Thoracic aorta (tissue), 2 donors: ENCODE results near the gene ITGA2B. TPM values are rescaled to one million over a fixed set of nuclear protein-coding genes. Genes with fewer than 3 reads are reported as not detected.
A peak's percentile ranks its signal among the peaks of the same experiment; 100 is the strongest.

Source experiments
- ATAC-seq: fragments of 150-250 bp; one replicate; pipeline ENCODE4 v1.8.0; 2017; ENCODE audit warnings: low read depth; ENCODE audit not compliant: insufficient number of reproducible peaks, low FRiP score
- DNase-seq: peaks from one replicate; pipeline ENCODE4 v3.0.0-alpha.2; 2020; ENCODE audit warnings: low spot score
- H3K27ac ChIP-seq, 2 donors: fragments of 200-600 bp; sonication (generic); 1 replicate in 1 of 2; 2 replicates in 1 of 2; pipeline ENCODE4 v1.5.1; 2016; ENCODE audit warnings: mild to moderate bottlenecking in 2 of 2, moderate library complexity in 2 of 2
- H3K27me3 ChIP-seq: fragments of 200-600 bp; sonication (generic); replicated peaks from 2 replicates; pipeline ENCODE4 v1.6.0; 2016; ENCODE audit warnings: mild to moderate bottlenecking; ENCODE audit not compliant: insufficient read depth
- H3K36me3 ChIP-seq: fragments of 200-600 bp; sonication (generic); one replicate; pipeline ENCODE4 v1.5.1; 2016
- H3K4me1 ChIP-seq, 2 donors: fragments of 200-600 bp; sonication (generic); 1 replicate in 1 of 2; 2 replicates in 1 of 2; pipeline versions ENCODE4 v1.5.1 to v1.6.0; 2016; ENCODE audit warnings: low read depth in 2 of 2, mild to moderate bottlenecking in 1 of 2; ENCODE audit not compliant: control insufficient read depth in 1 of 2
- H3K4me3 ChIP-seq: fragments of 200-600 bp; sonication (generic); 2 replicates; pipeline ENCODE4 v1.5.1; 2016; ENCODE audit warnings: mild to moderate bottlenecking
- H3K9me3 ChIP-seq: fragments of 200-600 bp; sonication (generic); 2 replicates; pipeline ENCODE4 v1.5.1; 2016
- total RNA-seq, 2 donors: library from RNA; depleted of rRNA; stranded (reverse); fragments of >200 nt; gene quantifications; one replicate each; pipeline versions ENCODE4 v1.1.0 to v1.2.3, GENCODE V29; 2016
- TF ChIP-seq, protein P1 (sequence below): fragments of 200-600 bp; sonication (generic); IDR thresholded peaks from one replicate; pipeline ENCODE4 v1.5.1; 2019; ENCODE audit warnings: antibody characterized with exemption

Gene ITGA2B
- total RNA-seq, 2 donors from 2014 or later: 0.28 to 3.4 TPM

DNA sequence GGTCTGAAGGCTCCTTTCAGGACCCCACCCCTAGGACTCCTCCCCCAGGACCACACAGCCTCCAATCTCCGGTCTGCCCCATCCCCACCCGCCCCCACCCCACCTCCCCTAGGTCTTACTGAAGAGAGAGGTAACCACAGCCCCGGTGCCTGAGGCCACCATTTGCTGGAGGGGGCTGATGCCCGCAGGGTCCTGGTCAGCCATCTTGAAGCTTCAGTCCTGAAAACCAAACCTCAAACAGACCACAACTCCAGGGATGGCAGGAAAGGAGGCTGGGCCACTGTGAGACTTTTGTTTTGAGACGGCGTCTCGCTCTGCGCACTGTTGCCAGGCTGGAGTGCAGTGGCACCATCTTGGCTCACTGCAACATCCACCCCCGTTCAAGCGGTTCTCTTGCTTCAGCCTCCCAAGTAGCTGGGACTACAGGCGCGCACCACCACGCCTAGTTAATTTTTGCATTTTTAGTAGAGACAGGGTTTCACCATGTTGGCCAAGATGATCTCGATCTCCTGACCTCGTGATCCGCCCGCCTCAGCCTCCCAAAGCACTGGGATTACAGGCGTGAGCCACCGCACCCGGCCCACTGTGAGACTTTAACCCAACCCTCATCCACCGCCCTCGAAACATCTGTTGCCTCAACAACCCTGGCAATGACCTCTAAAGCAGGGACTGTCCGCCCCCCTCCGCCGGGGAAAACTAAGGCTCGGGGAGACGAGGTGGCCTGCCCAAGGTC is 65.9 kb downstream of the ITGA2B start:
- ATAC-seq: no peak
- H3K27ac ChIP-seq: no peak overlapping the region
- no peaks in the 10 kb centered on the region for H3K27me3 ChIP-seq
- no peaks in the 10 kb centered on the region for H3K9me3 ChIP-seq
- TF ChIP-seq, protein P1, sequence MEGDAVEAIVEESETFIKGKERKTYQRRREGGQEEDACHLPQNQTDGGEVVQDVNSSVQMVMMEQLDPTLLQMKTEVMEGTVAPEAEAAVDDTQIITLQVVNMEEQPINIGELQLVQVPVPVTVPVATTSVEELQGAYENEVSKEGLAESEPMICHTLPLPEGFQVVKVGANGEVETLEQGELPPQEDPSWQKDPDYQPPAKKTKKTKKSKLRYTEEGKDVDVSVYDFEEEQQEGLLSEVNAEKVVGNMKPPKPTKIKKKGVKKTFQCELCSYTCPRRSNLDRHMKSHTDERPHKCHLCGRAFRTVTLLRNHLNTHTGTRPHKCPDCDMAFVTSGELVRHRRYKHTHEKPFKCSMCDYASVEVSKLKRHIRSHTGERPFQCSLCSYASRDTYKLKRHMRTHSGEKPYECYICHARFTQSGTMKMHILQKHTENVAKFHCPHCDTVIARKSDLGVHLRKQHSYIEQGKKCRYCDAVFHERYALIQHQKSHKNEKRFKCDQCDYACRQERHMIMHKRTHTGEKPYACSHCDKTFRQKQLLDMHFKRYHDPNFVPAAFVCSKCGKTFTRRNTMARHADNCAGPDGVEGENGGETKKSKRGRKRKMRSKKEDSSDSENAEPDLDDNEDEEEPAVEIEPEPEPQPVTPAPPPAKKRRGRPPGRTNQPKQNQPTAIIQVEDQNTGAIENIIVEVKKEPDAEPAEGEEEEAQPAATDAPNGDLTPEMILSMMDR: no peak
- no peak for DNase-seq
- H3K4me3 ChIP-seq: peak overlapping the region; percentile 84
- peaks cover 8 to 22% of the 10 kb centered on the region in 2 donors for H3K4me1 ChIP-seq
- H3K36me3 ChIP-seq: peaks cover 31% of the 10 kb centered on the region

DNA sequence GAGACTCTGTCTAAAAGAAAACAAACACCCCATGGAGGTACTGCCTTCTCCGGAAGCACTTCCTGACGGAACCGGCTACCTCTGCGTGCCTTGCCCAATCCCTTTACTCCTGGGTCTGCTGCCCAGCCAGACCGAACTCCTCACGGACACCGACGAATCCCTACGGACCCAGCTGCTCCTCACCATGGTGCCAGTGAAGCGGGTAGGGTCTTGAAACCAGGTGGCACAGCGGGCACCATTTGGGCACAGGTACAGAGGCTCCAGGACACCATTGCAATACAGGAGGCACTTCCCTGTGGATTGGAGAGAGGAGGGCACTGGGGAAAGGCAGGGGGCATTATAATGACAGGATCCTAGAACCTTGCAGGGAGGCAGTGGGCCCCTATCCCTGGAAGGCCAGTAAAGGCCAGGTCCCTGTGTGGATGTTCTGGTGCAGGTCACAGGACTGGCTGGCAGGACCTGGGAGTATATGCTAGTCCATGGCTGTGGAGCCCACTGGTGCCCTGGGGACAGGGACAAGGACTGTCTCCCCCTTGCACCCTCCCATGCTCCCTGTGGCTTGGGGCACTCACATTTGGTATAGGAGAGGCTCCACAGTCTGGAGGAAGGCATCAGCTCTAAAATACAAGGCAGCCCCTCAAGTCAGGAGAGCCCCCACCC is 67.1 kb downstream of the ITGA2B start:
- Histone ChIP-seq H3K27ac (no peak overlapping the region), H3K4me1 (peaks cover 8 to 22% of the 10 kb centered on the region in 2 donors), H3K9me3 (no peaks in the 10 kb centered on the region), H3K27me3 (peaks cover 6% of the 10 kb centered on the region), H3K4me3 (no peak overlapping the region), H3K36me3 (peaks cover 31% of the 10 kb centered on the region)
- no peak for ATAC-seq
- no peak for DNase-seq
- TF ChIP-seq, protein P1: no peak

Other genes with a start within 250 kb of the ITGA2B start
- 1 to 10 TPM in 1 of 2 donors, under 1 TPM in 1; 0.85 to 2.6 TPM for gene HROB, start 247.7 kb downstream of the ITGA2B start, total RNA-seq
- gene ASB16, start 218.9 kb downstream of the ITGA2B start, total RNA-seq: 1 to 10 TPM; 2.3 to 3.9 TPM
- gene TMUB2, start 202.7 kb downstream of the ITGA2B start, total RNA-seq: 10 to 100 TPM; 20.4 to 42.8 TPM
- gene ATXN7L3, start 189.8 kb downstream of the ITGA2B start, total RNA-seq: 10 to 100 TPM; 46.5 to 55.8 TPM
- gene UBTF, start 170.0 kb downstream of the ITGA2B start, total RNA-seq: 10 to 100 TPM; 48.2 to 55.4 TPM
- gene SLC4A1, start 121.5 kb downstream of the ITGA2B start, total RNA-seq: under 1 TPM in 1 of 2 donors, not detected in 1; 0.56 TPM
- gene RUNDC3A, start 81.0 kb downstream of the ITGA2B start, total RNA-seq: under 1 TPM in 1 of 2 donors, not detected in 1; 0.81 TPM
- 10 to 100 TPM; 63.2 to 74.6 TPM for gene SLC25A39, start 64.8 kb downstream of the ITGA2B start, total RNA-seq
- gene GRN, start 44.3 kb downstream of the ITGA2B start, total RNA-seq: 100 to 1,000 TPM; 203 to 292 TPM
- gene FAM171A2, start 25.8 kb downstream of the ITGA2B start, total RNA-seq: under 1 TPM in 1 of 2 donors, not detected in 1; 0.63 TPM
- 10 to 100 TPM; 39.3 to 56.1 TPM for gene GPATCH8, start 113.8 kb upstream of the ITGA2B start, total RNA-seq
- 10 to 100 TPM; 12.6 to 24.2 TPM for gene FZD2, start 167.8 kb upstream of the ITGA2B start, total RNA-seq